GM18907 (cell line): Measurements from ENCODE around the gene TAF8.
"Not testable (repeated sequence)": the region's sequence is repeated elsewhere in the genome, so short reads cannot be mapped to it uniquely, and the experiment has no call there.

Source experiments
- ATAC-seq: cut with Tn5 transposase; IDR thresholded peaks from one replicate; pipeline ENCODE4 v1.9.1; 2021; ENCODE audit warnings: mild to moderate bottlenecking, moderate library complexity; ENCODE audit not compliant: unreplicated experiment

TAF8 gene, protein sequence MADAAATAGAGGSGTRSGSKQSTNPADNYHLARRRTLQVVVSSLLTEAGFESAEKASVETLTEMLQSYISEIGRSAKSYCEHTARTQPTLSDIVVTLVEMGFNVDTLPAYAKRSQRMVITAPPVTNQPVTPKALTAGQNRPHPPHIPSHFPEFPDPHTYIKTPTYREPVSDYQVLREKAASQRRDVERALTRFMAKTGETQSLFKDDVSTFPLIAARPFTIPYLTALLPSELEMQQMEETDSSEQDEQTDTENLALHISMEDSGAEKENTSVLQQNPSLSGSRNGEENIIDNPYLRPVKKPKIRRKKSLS

GRCh38 chr6:42050297-42051267 lies at the start of gene TAF8:
Gene TAF8 (plus strand): TSS chr6:42050524. CDS start chr6:42050542, 18 bp downstream.
- ATAC-seq: peak; percentile 79

DNA sequence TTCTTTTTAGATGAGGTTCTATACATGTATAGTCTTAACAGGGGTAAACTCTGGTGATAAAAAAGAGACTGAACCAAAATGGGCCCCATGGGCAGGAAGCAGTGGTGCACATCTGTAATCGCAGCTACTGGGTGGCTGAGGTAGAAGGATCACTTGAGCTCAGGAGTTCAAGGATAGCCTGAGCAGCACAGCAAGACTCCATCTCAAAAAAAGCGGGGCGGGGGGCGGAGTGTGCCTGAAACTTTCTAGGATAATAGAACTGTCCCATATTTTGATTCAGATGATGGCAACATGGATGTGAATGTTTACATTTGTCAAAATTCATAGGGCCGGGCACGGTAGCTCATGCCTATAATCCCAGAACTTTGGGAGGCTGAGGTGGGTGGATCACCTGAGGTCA lies 48.8 kb upstream of the TAF8 start:
- no peak for ATAC-seq

- not testable (repeated sequence) for ATAC-seq
Measured at GRCh38 chr6:42003658-42004057, 46.7 kb upstream of the TAF8 start.

DNA sequence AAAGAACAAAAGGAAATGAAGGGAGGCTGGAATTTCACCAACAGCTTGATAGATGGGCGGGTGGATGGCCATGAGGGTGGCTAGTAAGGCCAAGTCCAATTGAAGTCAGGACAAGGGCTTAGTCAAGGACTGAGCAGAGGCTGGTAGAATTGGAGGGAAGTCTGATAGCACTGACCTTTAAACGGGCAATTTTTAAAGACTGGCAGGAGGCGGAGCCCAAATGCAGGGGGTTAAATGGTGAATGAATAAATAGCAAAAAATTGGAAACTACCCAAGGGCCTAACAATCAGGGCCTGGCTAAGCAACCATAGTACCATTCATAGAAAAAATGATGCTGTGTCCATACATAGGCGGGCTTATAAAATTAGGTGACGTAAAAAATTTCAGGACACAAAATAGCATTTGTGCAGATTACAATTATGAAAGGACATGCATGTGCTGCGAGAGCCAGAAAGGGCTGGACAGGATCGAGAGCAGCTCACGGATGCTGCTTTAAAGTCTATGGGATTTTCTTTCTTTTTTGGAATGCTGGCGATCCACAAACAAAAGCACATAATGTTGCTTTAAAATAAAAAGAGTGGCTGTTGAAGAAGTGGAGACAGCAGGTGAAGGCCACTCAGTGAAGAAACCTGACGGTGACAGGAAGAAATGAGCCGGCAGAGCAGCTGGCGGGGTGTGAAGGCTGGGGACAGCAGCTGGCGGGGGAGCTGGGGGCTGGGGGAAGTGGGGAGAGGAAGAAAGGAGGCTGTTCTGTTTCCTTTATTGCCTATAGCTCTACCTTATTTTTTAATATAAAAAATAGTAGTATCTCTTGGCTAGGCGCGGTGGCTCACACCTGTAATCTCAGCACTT lies 42.8 kb upstream of the TAF8 start:
- ATAC-seq: no peak

DNA sequence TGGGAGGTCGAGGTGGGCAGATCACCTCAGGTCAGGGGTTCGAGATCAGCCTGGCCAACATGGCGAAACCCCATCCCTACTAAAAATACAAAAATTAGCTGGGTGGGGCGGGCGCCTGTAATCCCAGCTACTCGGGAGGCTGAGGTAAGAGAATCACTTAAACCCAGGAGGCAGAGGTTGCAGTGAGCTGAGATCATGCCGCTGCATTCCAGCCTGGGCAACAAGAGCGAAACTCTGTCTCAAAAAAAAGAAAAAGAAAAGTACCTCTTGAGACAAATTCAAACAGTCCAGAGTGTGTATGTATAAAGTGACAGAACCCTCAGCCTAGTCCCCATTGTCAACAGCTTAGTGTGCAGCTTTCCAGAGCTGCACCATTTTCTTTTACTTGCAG lies 42.2 kb upstream of the TAF8 start:
- ATAC-seq: not testable (repeated sequence)

DNA sequence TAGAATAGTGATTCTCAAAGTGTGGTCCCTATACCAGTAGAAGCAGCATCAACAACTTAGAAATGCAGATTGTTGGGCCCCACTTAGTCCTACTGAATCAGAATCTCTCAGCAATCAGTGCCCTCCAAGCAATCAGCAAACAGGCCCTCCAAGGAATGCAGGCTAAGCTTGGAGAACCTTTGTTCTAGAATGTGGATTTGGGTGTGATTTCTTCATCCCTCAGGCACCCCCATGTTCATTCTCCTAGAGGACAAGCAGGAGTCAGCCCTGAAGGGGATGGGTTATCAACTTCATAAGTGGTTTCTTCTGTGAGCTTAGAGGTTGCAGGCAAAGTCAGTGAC lies 40.5 kb upstream of the TAF8 start:
- ATAC-seq: no peak

DNA sequence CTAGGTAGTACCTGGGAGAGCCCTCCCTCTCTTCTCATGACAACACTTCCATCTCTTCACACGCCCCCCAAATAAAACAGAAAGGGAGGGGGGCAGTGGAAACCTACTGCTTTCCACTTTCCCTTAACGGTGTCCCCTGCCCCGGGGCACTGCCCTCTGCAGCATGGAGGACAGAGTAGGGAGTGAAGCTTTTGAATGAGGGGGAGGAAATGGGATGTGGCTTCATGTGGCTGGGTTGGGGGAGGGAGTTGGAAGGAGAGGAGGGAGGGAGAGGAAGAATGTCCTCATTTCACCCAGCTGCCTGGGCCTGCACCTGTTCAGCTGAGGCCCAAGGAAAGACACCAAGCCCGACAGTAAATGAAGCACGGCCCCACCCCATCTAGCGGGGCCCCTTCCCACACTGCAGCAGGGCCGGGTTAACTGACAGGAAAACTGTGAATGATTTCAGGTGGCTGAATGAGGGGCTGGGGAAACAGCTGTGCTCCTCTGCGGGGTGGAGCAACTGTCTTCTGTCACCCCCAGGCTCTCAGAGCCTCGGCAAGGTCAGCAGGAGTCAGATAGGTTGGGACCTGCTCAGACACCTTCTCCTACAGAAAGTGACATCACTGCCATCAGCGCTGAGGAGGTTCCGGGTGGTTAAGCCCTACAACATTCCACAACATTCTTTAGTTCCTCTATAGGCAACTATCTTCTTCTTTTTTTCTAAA lies 40.0 kb upstream of the TAF8 start:
- no peak for ATAC-seq

DNA sequence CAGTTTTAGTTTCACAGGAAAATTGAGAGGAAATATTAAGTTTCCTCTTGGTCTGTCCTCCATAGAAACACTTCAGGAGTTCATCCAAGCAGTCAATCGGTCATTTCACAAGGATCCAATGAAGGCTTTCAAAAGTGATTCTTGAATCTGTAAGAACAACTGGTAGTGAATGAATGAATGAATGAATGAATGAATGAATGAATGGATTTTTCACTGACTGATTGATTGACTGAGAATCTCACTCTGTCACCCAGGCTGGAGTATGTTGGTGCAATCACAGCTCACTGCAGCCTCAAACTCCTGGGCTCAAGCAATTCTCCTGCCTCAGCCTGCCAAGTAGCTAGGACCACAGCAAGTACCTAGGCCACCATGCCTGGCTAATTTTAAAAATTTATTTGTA lies 39.4 kb upstream of the TAF8 start:
- ATAC-seq: no peak

- ATAC-seq: no peak
Measured at GRCh38 chr6:42012501-42013133, 37.7 kb upstream of the TAF8 start.

DNA sequence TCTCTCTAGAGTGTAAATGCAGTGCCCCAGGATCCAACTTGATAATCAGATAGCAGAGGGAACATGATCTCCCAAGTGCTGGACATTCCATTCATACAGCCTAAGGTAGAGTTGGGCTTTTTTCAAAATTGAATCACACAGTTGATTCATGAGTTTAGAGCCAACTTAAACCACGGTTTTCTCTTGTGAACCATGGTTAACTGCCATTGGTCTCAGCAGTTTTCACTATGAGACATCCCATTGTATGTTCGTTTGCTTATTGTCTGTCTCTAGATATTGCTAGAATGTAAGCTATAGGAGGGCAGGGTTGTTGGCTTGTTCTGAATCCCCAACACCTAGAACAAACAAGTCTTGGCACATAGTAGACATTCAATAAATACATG lies 37.2 kb upstream of the TAF8 start:
- ATAC-seq: no peak

GRCh38 chr6:42017021-42017643 lies 33.2 kb upstream of the TAF8 start:
- ATAC-seq: no peak

GRCh38 chr6:42020967-42021366 lies 29.4 kb upstream of the TAF8 start:
- no peak for ATAC-seq

GRCh38 chr6:42021847-42022754 lies 28.2 kb upstream of the TAF8 start:
- peak; percentile 48 for ATAC-seq

- peak; percentile 20 for ATAC-seq
Measured at GRCh38 chr6:42022755-42023384, 27.5 kb upstream of the TAF8 start.

DNA sequence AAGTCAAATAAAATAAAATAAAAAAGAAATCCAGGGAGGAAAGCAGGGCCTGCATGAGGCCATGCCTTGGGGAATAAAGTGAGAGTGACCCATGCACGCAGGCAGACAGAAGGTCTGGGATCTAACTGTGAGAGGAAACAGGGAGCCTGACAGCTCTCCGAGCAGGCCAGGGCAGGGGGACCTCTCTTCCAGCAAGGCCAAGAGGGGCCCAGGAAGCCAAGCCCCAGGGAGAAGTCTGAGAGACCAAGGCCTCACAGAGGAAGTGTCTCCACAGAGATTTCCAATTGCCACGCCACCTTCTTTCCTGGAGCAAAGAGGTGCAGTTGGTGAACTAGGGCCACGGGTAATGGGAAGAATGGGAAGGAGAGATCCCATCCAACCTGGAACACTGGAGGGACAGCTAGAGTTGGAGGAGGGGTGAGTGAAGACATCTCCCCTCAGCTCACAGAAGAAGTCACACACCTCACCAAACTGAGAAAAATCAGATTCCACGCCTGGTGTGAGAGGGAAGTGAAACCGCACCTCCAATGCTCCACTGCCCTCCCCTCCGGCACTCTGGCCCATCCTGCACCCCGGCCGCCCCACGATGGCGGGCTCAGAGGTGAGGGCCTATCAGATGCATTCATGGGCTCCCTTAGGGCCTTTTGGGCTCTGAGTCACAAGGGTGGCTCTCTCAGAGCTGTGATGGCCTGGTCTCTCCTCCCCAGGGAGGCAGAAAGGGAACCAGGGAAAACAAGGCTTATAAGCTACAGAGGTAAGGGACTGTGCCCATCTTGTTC lies 25.1 kb upstream of the TAF8 start:
- ATAC-seq: peak; percentile 66

GRCh38 chr6:42025845-42026243 lies 24.5 kb upstream of the TAF8 start:
- ATAC-seq: peak; percentile 12

GRCh38 chr6:42026540-42026939 lies 23.8 kb upstream of the TAF8 start:
- ATAC-seq: no peak
